Tibial nerve (tissue), 4 donors: Measurements from ENCODE around the gene KIF15. TPM values are rescaled to one million over a fixed set of nuclear protein-coding genes. Genes with fewer than 3 reads are reported as not detected.
"Not testable (repeated sequence)": the region's sequence is repeated elsewhere in the genome, so short reads cannot be mapped to it uniquely, and the experiment has no call there.

ENCODE experiments used
- DNase-seq, 2 donors: peaks; one replicate each; pipeline ENCODE4 v3.0.0-alpha.2; 2019; ENCODE audit warnings: low spot score in 2 of 2
- H3K27ac ChIP-seq, 4 donors: fragments of 200-600 bp; sonication (generic) in 3 of 4; one replicate each; pipeline ENCODE4 v1.5.1; 2017 to 2019; ENCODE audit warnings: mild to moderate bottlenecking in 1 of 4
- H3K27me3 ChIP-seq, 2 donors: fragments of 200-600 bp; sonication (generic) in 1 of 2; one replicate each; pipeline versions ENCODE4 v1.5.1 to v1.6.0; 2017 to 2019
- H3K36me3 ChIP-seq, 3 donors: fragments of 200-600 bp; sonication (generic); one replicate each; pipeline ENCODE4 v1.5.1; 2018 to 2019
- H3K4me1 ChIP-seq, 4 donors: fragments of 200-600 bp; sonication (generic) in 3 of 4; one replicate each; pipeline ENCODE4 v1.5.1; 2017 to 2019
- H3K4me3 ChIP-seq, 4 donors: fragments of 200-600 bp; sonication (generic) in 3 of 4; one replicate each; pipeline ENCODE4 v1.5.1; 2017 to 2019; ENCODE audit warnings: mild to moderate bottlenecking in 1 of 4, moderate library complexity in 1 of 4
- H3K9me3 ChIP-seq, 4 donors: fragments of 200-600 bp; sonication (generic) in 3 of 4; one replicate each; pipeline ENCODE4 v1.5.1; 2017 to 2019
- CTCF ChIP-seq, 5 experiments: fragments of 200-600 bp in 3 of 5; fragments of 450-650 bp in 2 of 5; sonication (generic) in 3 of 5; IDR thresholded peaks; one replicate each; pipeline ENCODE4 v1.5.1; 2016 to 2019; ENCODE audit warnings: antibody characterized with exemption in 5 of 5, mild to moderate bottlenecking in 3 of 5, moderate library complexity in 2 of 5
- EP300 ChIP-seq, 2 donors: sonication (generic); formaldehyde crosslinking; IDR thresholded peaks; one replicate each; pipeline ENCODE4 v1.6.1; 2017; ENCODE audit warnings: antibody characterized with exemption in 2 of 2, mild to moderate bottlenecking in 1 of 2
- POLR2A ChIP-seq, 2 donors: fragments of 450-650 bp; IDR thresholded peaks; one replicate each; pipeline ENCODE4 v1.6.1; 2017; ENCODE audit warnings: antibody characterized with exemption in 2 of 2, mild to moderate bottlenecking in 2 of 2, moderate library complexity in 2 of 2
- WGBS, 2 donors: methylation state at CpG; one replicate each; pipeline ENCODE4 v1.1.5; 2018; 5-methylcytosine and 5-hydroxymethylcytosine counted together
- total RNA-seq, 4 donors: library from RNA; depleted of rRNA; stranded (reverse); fragments of >200 nt; gene quantifications; one replicate each; pipeline ENCODE4 v1.1.0, GENCODE V29; 2016

The KIF15 gene
- total RNA-seq, 4 donors from 2014 or later, result 0.60 to 0.87 (median 0.71) TPM

GRCh38 chr3:44833394-44833793, 71.8 kb downstream of the KIF15 start:
- 81 to 91% methylated on average over 7 of the region's 7 CpGs for WGBS, 2 donors
- no peak overlapping the region for H3K27ac ChIP-seq

GRCh38 chr3:44835684-44836083, 74.1 kb downstream of the KIF15 start:
- Histone ChIP-seq H3K27ac (no peak overlapping the region), H3K27me3 (no peaks in the 10 kb centered on the region), H3K9me3 (peaks cover 0 to 9% (median 3%) of the 10 kb centered on the region in 4 donors), H3K4me3 (no peak overlapping the region), H3K36me3 (peaks cover 0 to 11% (median 0%) of the 10 kb centered on the region in 3 donors), H3K4me1 (no peaks in the 10 kb centered on the region)
- DNase-seq, result no peak
- TF ChIP-seq POLR2A (IDR thresholded peaks at IDR 0.05) (no peak), EP300 (IDR thresholded peaks at IDR 0.05) (no peak), CTCF (IDR thresholded peaks at IDR 0.05) (no peak)
- WGBS, 2 donors, result 98 to 99% methylated on average over 3 of the region's 3 CpGs

More at GRCh38 chr3:44833394-44833793, 71.8 kb downstream of the KIF15 start:
- TF ChIP-seq CTCF (IDR thresholded peaks at IDR 0.05) (no peak), POLR2A (IDR thresholded peaks at IDR 0.05) (no peak), EP300 (IDR thresholded peaks at IDR 0.05) (no peak)
- Histone ChIP-seq H3K4me1 (no peaks in the 10 kb centered on the region), H3K36me3 (peaks cover 0 to 3% (median 0%) of the 10 kb centered on the region in 3 donors), H3K9me3 (peaks cover 0 to 9% (median 3%) of the 10 kb centered on the region in 4 donors), H3K27me3 (no peaks in the 10 kb centered on the region), H3K4me3 (no peak overlapping the region)
- DNase-seq, result no peak

GRCh38 chr3:44842376-44842775, 80.8 kb downstream of the KIF15 start:
- no peak overlapping the region for H3K27ac ChIP-seq
- WGBS, 2 donors, result 75 to 87% methylated on average over 2 of the region's 2 CpGs
- no peak for DNase-seq
- TF ChIP-seq POLR2A (IDR thresholded peaks at IDR 0.05), result no peak
- H3K27me3 ChIP-seq, result no peaks in the 10 kb centered on the region
- no peak overlapping the region for H3K4me3 ChIP-seq
- H3K9me3 ChIP-seq, result no peaks in the 10 kb centered on the region
- no peaks in the 10 kb centered on the region for H3K4me1 ChIP-seq
- peaks cover 0 to 11% (median 0%) of the 10 kb centered on the region in 3 donors for H3K36me3 ChIP-seq

GRCh38 chr3:44845528-44846520, 84.2 kb downstream of the KIF15 start:
- Histone ChIP-seq H3K4me3 (no peak overlapping the region), H3K4me1 (no peaks in the 10 kb centered on the region), H3K36me3 (no peaks in the 10 kb centered on the region), H3K9me3 (no peaks in the 10 kb centered on the region), H3K27ac (no peak overlapping the region), H3K27me3 (no peaks in the 10 kb centered on the region)
- DNase-seq, result no peak
- WGBS, 2 donors, result 76 to 78% methylated on average over 7 of the region's 7 CpGs
- TF ChIP-seq EP300 (IDR thresholded peaks at IDR 0.05) (no peak), POLR2A (IDR thresholded peaks at IDR 0.05) (no peak), CTCF (IDR thresholded peaks at IDR 0.05) (no peak)

GRCh38 chr3:44848634-44849033, 87.0 kb downstream of the KIF15 start:
- no peaks in the 10 kb centered on the region for H3K27me3 ChIP-seq
- H3K4me3 ChIP-seq, result no peak overlapping the region
- no peak overlapping the region for H3K27ac ChIP-seq
- TF ChIP-seq EP300 (IDR thresholded peaks at IDR 0.05) (no peak), POLR2A (IDR thresholded peaks at IDR 0.05) (no peak), CTCF (IDR thresholded peaks at IDR 0.05) (no peak)
- H3K4me1 ChIP-seq, result no peaks in the 10 kb centered on the region
- H3K36me3 ChIP-seq, result no peaks in the 10 kb centered on the region
- no peak for DNase-seq
- WGBS, 2 donors, result 84 to 97% methylated on average over 1 of the region's 1 CpG
- no peaks in the 10 kb centered on the region for H3K9me3 ChIP-seq

- WGBS, 2 donors, result 96 to 99% methylated on average over 6 of the region's 6 CpGs
These were observed 95.1 kb downstream of the KIF15 start for GRCh38 chr3:44856663-44857062.

More at GRCh38 chr3:44856663-44857062, 95.1 kb downstream of the KIF15 start:
- not testable (repeated sequence) for DNase-seq, H3K4me3 ChIP-seq, H3K36me3 ChIP-seq, H3K27ac ChIP-seq, H3K4me1 ChIP-seq, H3K27me3 ChIP-seq
- H3K9me3 ChIP-seq, result peaks cover 0 to 18% (median 0%) of the 10 kb centered on the region in 4 donors
